ENCODE data around the gene TMEM101.
"Not testable (repeated sequence)": the region's sequence is repeated elsewhere in the genome, so short reads cannot be mapped to it uniquely, and the experiment has no call there.

TMEM101 gene

GRCh38 chr17:43974382-43975266 lies 40.1 kb downstream of the TMEM101 start:
- no peak for TF ChIP-seq CTCF (IDR thresholded peaks at IDR 0.05; ENCODE audit: low read depth, low read length)
- H3K4me3 ChIP-seq (replicated peaks in 1 of 2; ENCODE audit: low read depth in 2 of 2, low read length in 2 of 2), result no peak overlapping the region
- DNase-seq (ENCODE audit: low read depth in 2 of 2), result no peak

- not testable (repeated sequence) for H3K4me3 ChIP-seq (replicated peaks in 1 of 2; ENCODE audit: low read depth in 2 of 2, low read length in 2 of 2); DNase-seq (ENCODE audit: low read depth in 2 of 2)
These were observed 42.1 kb downstream of the TMEM101 start for GRCh38 chr17:43972444-43973212.

DNA sequence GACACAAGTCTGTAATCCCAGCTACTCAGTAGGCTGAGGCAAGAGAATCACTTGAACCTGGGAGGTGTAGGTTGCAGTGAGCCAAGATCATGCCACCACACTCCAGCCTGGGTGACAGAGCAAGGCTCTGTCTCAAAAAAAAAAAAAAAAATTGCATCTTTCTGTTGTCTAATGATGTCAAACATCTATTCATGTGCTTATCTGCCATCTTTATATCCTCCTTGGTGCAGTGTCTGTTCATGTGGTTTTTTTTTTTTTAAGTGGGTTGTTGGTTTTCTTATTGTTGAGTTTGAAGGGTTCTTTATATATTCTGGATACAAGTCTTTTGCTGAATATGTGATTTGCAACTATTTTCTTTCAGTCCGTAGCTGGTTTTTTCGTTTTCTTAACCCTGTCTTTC lies 43.3 kb downstream of the TMEM101 start:
- DNase-seq (ENCODE audit: low read depth in 2 of 2), result not testable (repeated sequence)

GRCh38 chr17:43970366-43970765 lies 44.4 kb downstream of the TMEM101 start:
- H3K4me3 ChIP-seq (replicated peaks in 1 of 2; ENCODE audit: low read depth in 2 of 2, low read length in 2 of 2), result no peak overlapping the region
- no peak for DNase-seq (ENCODE audit: low read depth in 2 of 2)
- TF ChIP-seq CTCF (IDR thresholded peaks at IDR 0.05; ENCODE audit: low read depth, low read length), result no peak

More for the DNA sequence above, 43.3 kb downstream of the TMEM101 start:
- not testable (repeated sequence) for H3K4me3 ChIP-seq (replicated peaks in 1 of 2; ENCODE audit: low read depth in 2 of 2, low read length in 2 of 2)

DNA sequence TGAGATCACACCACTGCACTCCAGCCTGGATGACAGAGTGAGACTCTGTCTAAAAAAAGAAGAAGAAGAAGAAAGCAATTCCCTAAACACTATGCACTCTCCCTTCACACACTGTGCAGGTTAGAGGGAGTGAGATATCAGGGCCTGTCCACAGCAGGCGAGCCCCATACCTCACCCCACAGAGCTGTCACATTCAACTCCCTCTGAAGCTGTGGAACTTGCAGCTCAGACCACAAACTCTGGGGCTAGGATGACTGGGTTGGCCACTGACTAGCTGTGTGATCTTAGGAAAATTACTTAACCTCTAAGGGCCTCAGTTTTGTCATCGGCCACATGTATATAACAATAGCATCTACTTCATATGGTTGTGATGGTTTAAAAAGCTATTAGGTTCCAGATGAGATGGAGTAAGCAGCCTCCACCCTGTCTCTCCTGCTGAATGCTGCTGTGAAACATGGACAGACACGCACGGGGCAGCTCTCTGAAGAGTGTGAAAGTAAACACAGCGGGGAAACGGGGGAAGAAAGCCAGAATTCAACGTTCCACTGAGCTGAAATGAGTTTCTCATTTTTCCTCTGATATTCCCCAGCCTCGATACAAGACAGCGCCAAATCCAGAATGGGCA lies 47.4 kb downstream of the TMEM101 start:
- no peak overlapping the region for H3K4me3 ChIP-seq (replicated peaks in 1 of 2; ENCODE audit: low read depth in 2 of 2, low read length in 2 of 2)
- DNase-seq (ENCODE audit: low read depth in 2 of 2), result no peak
- TF ChIP-seq CTCF (IDR thresholded peaks at IDR 0.05; ENCODE audit: low read depth, low read length), result no peak

- no peak overlapping the region for H3K4me3 ChIP-seq (replicated peaks in 1 of 2; ENCODE audit: low read depth in 2 of 2, low read length in 2 of 2)
- DNase-seq (ENCODE audit: low read depth in 2 of 2), result no peak
- no peak for TF ChIP-seq CTCF (IDR thresholded peaks at IDR 0.05; ENCODE audit: low read depth, low read length)
These were observed 48.5 kb downstream of the TMEM101 start for GRCh38 chr17:43966276-43966675.

GRCh38 chr17:43962479-43962878 lies 52.3 kb downstream of the TMEM101 start:
- no peak for DNase-seq (ENCODE audit: low read depth in 2 of 2)
- no peak for TF ChIP-seq CTCF (IDR thresholded peaks at IDR 0.05; ENCODE audit: low read depth, low read length)
- H3K4me3 ChIP-seq (replicated peaks in 1 of 2; ENCODE audit: low read depth in 2 of 2, low read length in 2 of 2), result no peak overlapping the region
